Loucy (cell line): ENCODE measurements around the gene ATE1.

Source experiments
- CTCF ChIP-seq: fragments of 200-600 bp; sonication (generic); conservative IDR thresholded peaks from 2 replicates; pipeline ENCODE4 v1.5.1; 2014; ENCODE audit warnings: mild to moderate bottlenecking, antibody characterized with exemption, low read length
- EZH2phosphoT487 ChIP-seq: fragments of 200-600 bp; IDR thresholded peaks from 2 replicates; pipeline ENCODE4 v1.6.1; 2018; ENCODE audit warnings: antibody characterized with exemption, mild to moderate bottlenecking, moderate library complexity, borderline replicate concordance

- TF ChIP-seq EZH2phosphoT487 (no peak), CTCF (no peak)
Measured at GRCh38 chr10:121904888-121905287, 22.9 kb downstream of the ATE1 start.
